Body of pancreas (tissue), 4 donors: ENCODE results near the gene EFCAB7. TPM values are rescaled to one million over a fixed set of nuclear protein-coding genes. Genes with fewer than 3 reads are reported as not detected.
"Not testable (repeated sequence)": the region's sequence is repeated elsewhere in the genome, so short reads cannot be mapped to it uniquely, and the experiment has no call there.

Experiments
- ATAC-seq: fragments of 150-250 bp; one replicate; pipeline ENCODE4 v1.9.1; 2016
- DNase-seq, 4 donors: peaks; one replicate each; pipeline ENCODE4 v3.0.0-alpha.2; 2019
- H3K27ac ChIP-seq, 4 donors: fragments of 200-600 bp; sonication (generic); 1 replicate in 3 of 4; 2 replicates in 1 of 4; pipeline versions ENCODE4 v1.5.1 to v1.6.1; 2016 to 2019; ENCODE audit warnings: mild to moderate bottlenecking in 1 of 4, mixed read lengths in 1 of 4, moderate library complexity in 1 of 4
- H3K27me3 ChIP-seq, 2 donors: fragments of 200-600 bp; sonication (generic); one replicate each; pipeline ENCODE4 v1.6.0; 2016; ENCODE audit warnings: mild to moderate bottlenecking in 1 of 2
- H3K36me3 ChIP-seq, 2 donors: fragments of 200-600 bp; sonication (generic); replicated peaks in 1 of 2; 2 replicates each; pipeline ENCODE4 v1.5.1; 2016; ENCODE audit warnings: low read depth in 2 of 2; ENCODE audit not compliant: insufficient read depth in 1 of 2
- H3K4me1 ChIP-seq: fragments of 200-600 bp; sonication (generic); one replicate; pipeline ENCODE4 v1.6.0; 2016
- H3K4me3 ChIP-seq, 2 donors: fragments of 200-600 bp; sonication (generic); 1 replicate in 1 of 2; 2 replicates in 1 of 2; pipeline ENCODE4 v1.5.1; 2016 to 2019
- H3K9me3 ChIP-seq, 3 donors: fragments of 200-600 bp; sonication (generic); 1 replicate in 2 of 3; 2 replicates in 1 of 3; pipeline ENCODE4 v1.5.1; 2016
- CTCF ChIP-seq, 7 experiments: fragments of 450-650 bp in 4 of 7; fragments of 200-600 bp in 3 of 7; sonication (generic) in 3 of 7; IDR thresholded peaks; one replicate each; pipeline ENCODE4 v1.5.1; 2016 to 2019; ENCODE audit warnings: antibody characterized with exemption in 7 of 7
- POLR2A ChIP-seq, 3 donors: fragments of 450-650 bp; IDR thresholded peaks; one replicate each; pipeline ENCODE4 v1.6.1; 2016; ENCODE audit warnings: antibody characterized with exemption in 3 of 3, mild to moderate bottlenecking in 2 of 3
- WGBS, 2 donors: methylation state at CpG; one replicate each; pipeline ENCODE4 v1.1.5; 2017; 5-methylcytosine and 5-hydroxymethylcytosine counted together
- intact Hi-C: fragments of 100-400 bp; cut with DNase I; formaldehyde crosslinking; loops from one replicate; pipeline ENCODE4 v1.15.1; 2023
- total RNA-seq, 2 donors: library from RNA; depleted of rRNA; stranded (reverse); fragments of >200 nt; gene quantifications; one replicate each; pipeline ENCODE4 v1.1.0, GENCODE V29; 2016

EFCAB7 gene
- total RNA-seq, 2 donors from 2014 or later: 4.7 to 4.9 TPM

- Histone ChIP-seq H3K9me3 (no peaks in the 10 kb centered on the region), H3K36me3 (no peaks in the 10 kb centered on the region), H3K27me3 (no peaks in the 10 kb centered on the region), H3K27ac (no peak overlapping the region), H3K4me3 (no peak overlapping the region), H3K4me1 (no peaks in the 10 kb centered on the region)
- intact Hi-C loops: no loop called here
- DNase-seq: no peak
- ATAC-seq: no peak
- no peak for TF ChIP-seq POLR2A (IDR thresholded peaks at IDR 0.05)
- peak; percentile 49 to 95 (median 65) for TF ChIP-seq CTCF (IDR thresholded peaks at IDR 0.05)
- whole genome bisulfite sequencing, 2 donors: 61 to 68% methylated on average over 4 of the region's 4 CpGs
Observed at GRCh38 chr1:63575340-63575826, 52.1 kb downstream of the EFCAB7 start.

GRCh38 chr1:63586326-63586725 lies 63.0 kb downstream of the EFCAB7 start:
- WGBS, 2 donors: 92 to 100% methylated on average over 1 of the region's 1 CpG
- H3K36me3 ChIP-seq, H3K27me3 ChIP-seq, H3K9me3 ChIP-seq, DNase-seq, H3K4me3 ChIP-seq, ATAC-seq, H3K27ac ChIP-seq, intact Hi-C loops: not testable (repeated sequence)
- peaks cover 11% of the 10 kb centered on the region for H3K4me1 ChIP-seq

GRCh38 chr1:63590166-63590560 lies 66.8 kb downstream of the EFCAB7 start:
- no peaks in the 10 kb centered on the region for H3K9me3 ChIP-seq
- DNase-seq (peak; percentile 35 to 46 (median 40)), ATAC-seq (peak; percentile 31)
- TF ChIP-seq POLR2A (IDR thresholded peaks at IDR 0.05) (peak in 1 of 3 donors; percentile 8), CTCF (IDR thresholded peaks at IDR 0.05) (no peak)
- 40 to 44% methylated on average over 3 of the region's 3 CpGs for WGBS, 2 donors
- no peak overlapping the region for H3K4me3 ChIP-seq
- peaks cover 29% of the 10 kb centered on the region for H3K4me1 ChIP-seq
- H3K27me3 ChIP-seq: no peaks in the 10 kb centered on the region
- H3K27ac ChIP-seq: peak overlapping the region; percentile 6 to 71 (median 44)
- H3K36me3 ChIP-seq: no peaks in the 10 kb centered on the region
- intact Hi-C loops: no loop called here

GRCh38 chr1:63592536-63593302 lies 69.4 kb downstream of the EFCAB7 start:
- peak; percentile 2 for ATAC-seq
- peaks cover 46% of the 10 kb centered on the region for H3K4me1 ChIP-seq
- 12 to 13% methylated on average over 16 to 18 of the region's 18 CpGs for WGBS, 2 donors
- TF ChIP-seq POLR2A (IDR thresholded peaks at IDR 0.05): no peak
- TF ChIP-seq CTCF (IDR thresholded peaks at IDR 0.05): no peak
- no peaks in the 10 kb centered on the region for H3K27me3 ChIP-seq
- intact Hi-C loops: no loop called here
- H3K36me3 ChIP-seq: no peaks in the 10 kb centered on the region
- no peak for DNase-seq
- peak overlapping the region; percentile 95 for H3K27ac ChIP-seq
- peak overlapping the region; percentile 43 to 72 for H3K4me3 ChIP-seq
- no peaks in the 10 kb centered on the region for H3K9me3 ChIP-seq

GRCh38 chr1:63593303-63593885 lies 70.1 kb downstream of the EFCAB7 start, which contains the start of gene PGM1:
Gene PGM1, plus strand, starts transcription at chr1:63593411. Its CDS starts 78 bp downstream, at chr1:63593489.
- Histone ChIP-seq H3K9me3 (no peaks in the 10 kb centered on the region), H3K4me1 (peaks cover 46% of the 10 kb centered on the region), H3K4me3 (peak within 1 kb of the TSS; percentile 43 to 72), H3K27me3 (no peaks in the 10 kb centered on the region), H3K27ac (peak within 1 kb of the TSS; percentile 95), H3K36me3 (no peaks in the 10 kb centered on the region)
- ATAC-seq: peak; percentile 75
- WGBS, 2 donors: 1 to 4% methylated on average over 16 to 63 of the region's 64 CpGs
- TF ChIP-seq POLR2A (IDR thresholded peaks at IDR 0.05): peak; percentile 48 to 78 (median 77)
- no peak for TF ChIP-seq CTCF (IDR thresholded peaks at IDR 0.05)
- intact Hi-C loops: no loop called here
- DNase-seq: peak; percentile 75 to 85 (median 82)
